MM.1S (cell line): ENCODE data around the gene OVOL1.

ENCODE experiments used
- EZH2 ChIP-seq: fragments of 300-600 bp; sonication (generic); optimal IDR thresholded peaks from 2 replicates; pipeline ENCODE3; 2017; ENCODE audit warnings: low read depth, mild to moderate bottlenecking, antibody characterized with exemption, low read length, mixed read lengths
- EZH2phosphoT487 ChIP-seq: fragments of 300-600 bp; sonication (generic); IDR thresholded peaks from 2 replicates; pipeline ENCODE4 v1.6.1; 2018; ENCODE audit warnings: antibody characterized with exemption, low read length
- TF ChIP-seq, protein P1 (sequence below): fragments of 300-600 bp; sonication (generic); IDR thresholded peaks from 2 replicates; pipeline ENCODE4 v1.5.1; 2016; ENCODE audit warnings: antibody characterized with exemption, low read length, mixed read lengths

DNA sequence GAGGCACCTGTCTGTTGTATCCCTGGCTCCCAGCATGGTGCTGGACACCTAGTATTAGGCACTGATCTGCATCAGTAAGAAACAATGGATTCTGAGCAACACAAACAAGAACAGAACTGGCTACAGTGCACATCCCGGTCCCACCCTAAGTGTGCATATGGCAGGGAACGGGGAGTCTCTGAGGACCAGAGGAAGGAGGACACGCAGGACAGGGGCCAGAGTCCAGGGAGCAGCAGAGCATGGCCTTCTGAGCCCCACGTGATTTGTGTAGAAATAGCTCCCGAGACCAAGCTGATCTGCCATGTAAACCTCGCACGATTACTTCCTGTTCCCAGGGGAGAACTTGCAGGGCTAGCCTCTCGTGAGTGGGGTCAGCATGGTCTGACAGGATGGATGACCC is 34.2 kb downstream of the OVOL1 start:
- TF ChIP-seq, protein P1, sequence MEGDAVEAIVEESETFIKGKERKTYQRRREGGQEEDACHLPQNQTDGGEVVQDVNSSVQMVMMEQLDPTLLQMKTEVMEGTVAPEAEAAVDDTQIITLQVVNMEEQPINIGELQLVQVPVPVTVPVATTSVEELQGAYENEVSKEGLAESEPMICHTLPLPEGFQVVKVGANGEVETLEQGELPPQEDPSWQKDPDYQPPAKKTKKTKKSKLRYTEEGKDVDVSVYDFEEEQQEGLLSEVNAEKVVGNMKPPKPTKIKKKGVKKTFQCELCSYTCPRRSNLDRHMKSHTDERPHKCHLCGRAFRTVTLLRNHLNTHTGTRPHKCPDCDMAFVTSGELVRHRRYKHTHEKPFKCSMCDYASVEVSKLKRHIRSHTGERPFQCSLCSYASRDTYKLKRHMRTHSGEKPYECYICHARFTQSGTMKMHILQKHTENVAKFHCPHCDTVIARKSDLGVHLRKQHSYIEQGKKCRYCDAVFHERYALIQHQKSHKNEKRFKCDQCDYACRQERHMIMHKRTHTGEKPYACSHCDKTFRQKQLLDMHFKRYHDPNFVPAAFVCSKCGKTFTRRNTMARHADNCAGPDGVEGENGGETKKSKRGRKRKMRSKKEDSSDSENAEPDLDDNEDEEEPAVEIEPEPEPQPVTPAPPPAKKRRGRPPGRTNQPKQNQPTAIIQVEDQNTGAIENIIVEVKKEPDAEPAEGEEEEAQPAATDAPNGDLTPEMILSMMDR = no peak
- TF ChIP-seq EZH2 (no peak), EZH2phosphoT487 (no peak)
